NK-92 (cell line): ENCODE data around the gene NETO1.

Source experiments
- DNase-seq: peaks from one replicate; lab custom pipeline; 2025; ENCODE audit not compliant: unreplicated experiment; lab: John Stamatoyannopoulos, UW

The NETO1 gene, protein sequence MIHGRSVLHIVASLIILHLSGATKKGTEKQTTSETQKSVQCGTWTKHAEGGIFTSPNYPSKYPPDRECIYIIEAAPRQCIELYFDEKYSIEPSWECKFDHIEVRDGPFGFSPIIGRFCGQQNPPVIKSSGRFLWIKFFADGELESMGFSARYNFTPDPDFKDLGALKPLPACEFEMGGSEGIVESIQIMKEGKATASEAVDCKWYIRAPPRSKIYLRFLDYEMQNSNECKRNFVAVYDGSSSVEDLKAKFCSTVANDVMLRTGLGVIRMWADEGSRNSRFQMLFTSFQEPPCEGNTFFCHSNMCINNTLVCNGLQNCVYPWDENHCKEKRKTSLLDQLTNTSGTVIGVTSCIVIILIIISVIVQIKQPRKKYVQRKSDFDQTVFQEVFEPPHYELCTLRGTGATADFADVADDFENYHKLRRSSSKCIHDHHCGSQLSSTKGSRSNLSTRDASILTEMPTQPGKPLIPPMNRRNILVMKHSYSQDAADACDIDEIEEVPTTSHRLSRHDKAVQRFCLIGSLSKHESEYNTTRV

GRCh38 chr18:72867746-72868584 is at the start of gene NETO1:
Gene NETO1 (minus strand): TSS chr18:72867987. CDS start chr18:72867291, 696 bp downstream.
- no peak for DNase-seq

- no peak for DNase-seq
Observed at GRCh38 chr18:72910045-72910444, 42.3 kb upstream of the NETO1 start.

DNA sequence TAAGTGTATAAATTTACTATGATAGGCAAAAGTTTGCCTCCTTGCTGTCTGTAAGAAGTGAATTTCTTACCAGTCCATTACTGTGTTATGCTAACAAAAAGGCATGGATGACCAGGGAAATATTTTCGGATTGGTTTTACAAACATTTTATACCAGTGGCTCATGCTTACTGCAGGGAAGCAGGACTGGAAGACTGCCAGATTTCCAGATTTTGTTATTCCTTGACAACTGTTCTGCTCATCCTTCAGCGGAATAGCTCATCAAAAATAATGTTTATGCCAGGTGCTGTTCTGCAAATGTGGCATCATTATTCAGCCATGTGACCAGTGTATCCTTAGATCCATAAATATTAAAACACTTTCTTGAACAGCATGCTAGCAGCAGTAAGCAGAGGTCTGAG is 40.4 kb upstream of the NETO1 start:
- DNase-seq: no peak

DNA sequence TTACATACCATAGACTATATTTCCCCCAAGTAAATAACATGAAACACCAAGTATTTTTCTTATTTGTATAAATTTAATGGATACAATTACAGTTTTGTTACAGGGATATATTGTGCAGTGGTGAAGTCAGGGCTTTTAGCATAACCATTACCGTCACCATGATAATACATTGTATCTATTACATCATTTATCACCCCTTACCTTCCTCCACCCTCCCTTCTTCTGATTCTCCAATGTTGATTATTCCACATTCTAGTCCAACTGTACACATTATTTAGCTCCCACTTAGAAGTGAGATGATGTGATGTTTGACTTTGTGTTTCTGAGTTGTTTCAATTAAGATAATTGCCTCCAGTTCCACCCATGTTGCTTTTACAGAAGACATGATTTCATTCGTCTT is 35.2 kb upstream of the NETO1 start:
- no peak for DNase-seq

- no peak for DNase-seq
Observed at GRCh38 chr18:72899338-72899737, 31.6 kb upstream of the NETO1 start.

- DNase-seq: no peak
Observed at GRCh38 chr18:72898870-72899269, 31.1 kb upstream of the NETO1 start.

DNA sequence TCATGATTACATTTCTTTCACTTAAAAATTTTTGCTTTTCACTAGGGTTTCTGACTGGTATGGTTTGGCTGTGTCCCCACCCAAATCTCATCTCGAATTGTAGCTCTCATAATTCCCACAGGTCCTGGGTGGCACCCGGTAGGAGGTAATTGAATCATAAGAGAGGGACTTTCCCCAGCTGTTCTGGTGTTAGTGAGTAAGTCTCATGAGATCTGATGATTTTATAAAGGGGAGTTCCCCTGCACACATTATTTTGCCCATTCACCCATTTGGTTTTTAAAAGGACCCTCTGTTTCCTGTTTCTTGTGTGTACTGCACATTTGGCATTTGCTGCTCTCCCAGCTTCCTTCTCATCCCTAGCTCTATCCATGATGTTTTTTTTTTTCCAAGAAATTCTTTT is 27.8 kb upstream of the NETO1 start:
- DNase-seq: no peak

DNA sequence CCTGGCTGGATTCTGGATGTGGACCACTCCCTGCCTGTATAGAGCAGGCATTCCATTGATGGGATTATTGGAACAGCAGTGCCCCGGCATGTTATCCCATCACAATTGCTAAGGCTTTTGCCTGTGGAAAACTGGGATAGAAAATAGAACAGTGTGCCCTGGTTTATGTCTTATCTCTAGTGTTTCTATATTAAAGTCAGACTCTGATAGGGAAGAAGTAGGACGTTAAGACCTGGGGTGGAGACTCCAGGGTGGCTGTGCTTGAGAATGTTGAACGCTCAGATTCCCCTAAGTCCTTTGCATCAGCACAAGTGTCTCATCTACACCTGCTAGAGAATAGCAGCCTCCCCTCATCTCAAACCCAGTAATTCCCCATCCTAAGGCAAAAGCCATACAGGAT is 10.8 kb upstream of the NETO1 start:
- DNase-seq: no peak

- no peak for DNase-seq
Observed at GRCh38 chr18:72878143-72878542, 10.4 kb upstream of the NETO1 start.

GRCh38 chr18:72871091-72871490 is 3.3 kb upstream of the NETO1 start:
- no peak for DNase-seq

DNA sequence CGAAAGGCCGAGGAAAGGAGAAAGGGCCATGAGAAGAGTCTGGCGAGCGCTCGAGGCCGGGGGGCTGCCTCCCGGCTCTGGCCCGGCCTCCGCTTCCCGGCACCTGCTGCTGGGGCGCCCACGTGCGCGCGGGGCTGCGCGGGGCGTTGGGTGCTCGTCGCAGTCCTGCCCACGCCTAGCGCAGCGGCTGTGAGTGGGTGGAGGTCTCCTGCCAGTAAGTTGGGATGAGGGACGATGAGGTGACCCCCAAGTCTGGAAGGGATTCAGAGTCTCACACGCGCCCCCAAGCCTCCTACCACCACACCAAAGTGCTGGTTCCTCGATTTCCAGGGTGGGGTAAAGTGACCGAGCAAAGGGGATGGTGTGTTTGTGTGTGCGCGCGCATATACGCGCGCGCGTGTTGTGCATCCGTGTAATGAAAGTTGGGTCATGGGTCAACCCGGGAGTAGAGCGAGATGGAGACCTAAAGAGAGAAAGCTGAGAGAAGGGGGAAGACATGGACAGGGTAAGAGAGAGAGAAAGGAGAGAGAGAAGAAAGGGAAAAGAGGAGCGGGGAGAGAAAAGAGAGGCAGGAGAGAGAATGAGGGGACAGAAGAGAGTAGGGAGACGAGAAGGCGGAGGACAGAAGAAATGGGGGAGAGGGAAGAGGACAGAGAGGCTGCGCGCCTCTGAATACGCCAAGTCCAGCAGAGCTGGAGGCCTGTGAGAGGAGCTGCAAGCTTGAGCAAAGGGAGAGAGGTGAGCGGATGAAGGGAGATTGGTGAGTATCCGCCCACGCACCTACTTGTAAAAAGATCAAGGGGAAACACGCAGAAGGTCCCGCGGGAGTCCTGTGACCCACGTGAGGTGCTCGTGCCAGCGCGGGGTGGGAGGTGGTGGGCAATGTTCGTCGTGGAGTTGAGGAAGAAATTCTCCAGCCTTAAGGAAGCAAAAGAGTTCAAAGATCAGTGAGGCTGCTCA is 1.7 kb upstream of the NETO1 start:
- no peak for DNase-seq

DNA sequence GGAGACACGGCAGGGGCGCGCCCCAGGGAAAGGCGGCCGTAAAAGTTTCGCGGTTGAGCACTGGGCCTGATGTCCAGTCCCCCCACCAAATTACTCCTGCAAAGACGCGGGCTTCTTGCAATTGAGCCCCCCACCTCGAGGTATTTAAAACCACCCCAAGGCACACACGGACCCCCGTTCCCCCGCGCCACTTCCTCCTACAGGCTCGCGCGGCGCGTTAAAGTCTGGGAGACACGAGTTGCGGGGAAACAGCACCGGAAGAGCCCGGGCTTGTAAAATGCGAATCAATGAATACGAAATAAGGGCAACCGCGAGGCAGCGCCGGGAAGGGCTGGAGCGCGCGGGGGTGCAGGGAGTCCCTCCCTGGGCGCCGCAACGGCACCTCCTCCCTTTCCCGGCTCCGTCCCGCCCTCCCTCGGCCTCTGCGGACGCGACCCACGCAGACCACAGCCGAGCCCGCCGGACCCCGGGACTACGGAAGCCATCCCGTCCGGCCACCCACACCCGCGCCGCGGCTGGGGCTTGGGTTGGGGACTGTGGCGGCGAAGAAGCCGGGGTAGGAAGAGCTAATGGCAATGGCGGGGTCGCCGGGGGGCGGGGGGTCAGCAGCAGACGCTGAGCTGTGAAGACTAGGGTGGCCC is 918 bp upstream of the NETO1 start:
- DNase-seq: no peak

DNA sequence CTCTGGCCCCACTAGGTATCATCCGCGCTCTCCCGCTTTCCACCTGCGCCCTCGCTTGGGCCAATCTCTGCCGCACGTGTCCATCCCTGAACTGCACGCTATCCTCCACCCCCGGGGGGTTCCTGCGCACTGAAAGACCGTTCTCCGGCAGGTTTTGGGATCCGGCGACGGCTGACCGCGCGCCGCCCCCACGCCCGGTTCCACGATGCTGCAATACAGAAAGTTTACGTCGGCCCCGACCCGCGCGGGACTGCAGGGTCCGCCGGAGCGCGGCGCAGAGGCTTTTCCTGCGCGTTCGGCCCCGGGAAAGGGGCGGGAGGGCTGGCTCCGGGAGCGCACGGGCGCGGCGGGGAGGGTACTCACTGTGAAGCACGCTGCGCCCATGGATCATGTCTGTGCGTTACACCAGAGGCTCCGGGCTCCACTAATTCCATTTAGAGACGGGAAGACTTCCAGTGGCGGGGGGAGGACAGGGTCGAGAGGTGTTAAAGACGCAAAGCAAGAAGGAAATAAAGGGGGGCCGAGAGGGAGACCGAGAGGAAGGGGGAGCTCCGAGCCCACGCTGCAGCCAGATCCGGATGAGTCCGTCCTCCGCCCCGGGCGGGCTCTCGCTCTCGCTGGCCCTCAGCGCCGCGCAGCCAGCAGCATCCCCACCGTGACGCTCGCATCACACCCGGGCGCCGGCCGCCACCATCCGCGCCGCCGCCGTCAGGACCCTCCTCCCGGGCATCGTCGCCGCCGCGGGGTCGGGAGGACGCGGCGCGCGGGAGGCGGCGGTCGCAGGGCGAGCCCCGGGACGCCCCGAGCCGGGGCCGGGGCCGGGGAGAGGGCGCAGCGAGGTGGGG is 664 bp downstream of the NETO1 start:
- DNase-seq: no peak

DNA sequence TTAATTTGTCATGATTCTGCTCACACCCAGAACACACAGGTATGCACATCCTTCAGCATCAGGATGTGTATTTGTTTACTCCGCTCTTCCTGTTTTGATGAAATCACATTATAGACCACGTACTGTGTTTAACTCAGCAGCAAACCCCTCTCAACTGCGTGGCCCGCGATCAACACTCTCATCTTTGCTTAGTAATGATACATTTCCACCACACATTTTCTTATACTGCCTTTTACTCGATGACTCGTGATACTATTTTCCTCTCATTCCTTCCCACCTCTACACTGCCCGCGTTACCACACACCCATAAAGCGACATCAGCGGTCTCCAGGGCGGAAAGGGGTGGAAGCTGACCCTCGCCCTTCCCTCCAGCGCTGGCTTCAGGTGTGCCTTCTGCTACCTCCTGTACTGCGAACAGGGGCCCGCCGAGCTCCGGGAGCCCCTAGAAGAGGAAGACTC is 1.3 kb downstream of the NETO1 start:
- DNase-seq: no peak

GRCh38 chr18:72863754-72864153 is 4.0 kb downstream of the NETO1 start:
- no peak for DNase-seq

- no peak for DNase-seq
Observed at GRCh38 chr18:72859088-72859487, 8.7 kb downstream of the NETO1 start.

DNA sequence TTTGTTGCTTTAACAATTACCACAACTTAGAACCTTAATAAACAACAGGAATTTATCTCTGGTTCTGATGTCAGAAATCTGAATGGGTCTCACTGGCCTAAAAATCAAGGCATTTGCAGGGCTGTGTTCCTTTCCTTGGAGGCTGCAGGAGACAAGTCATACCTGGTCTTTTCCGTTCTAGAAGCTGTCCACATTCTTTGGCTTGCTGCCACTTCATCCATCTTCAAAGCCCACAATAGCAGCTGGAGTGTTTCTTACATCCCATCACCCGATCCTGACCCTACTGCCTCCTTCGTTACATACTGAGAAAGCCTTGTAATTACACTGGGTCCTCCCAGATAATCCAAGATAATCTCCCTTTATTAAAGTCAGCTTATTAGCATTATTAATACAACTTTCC is 18.1 kb downstream of the NETO1 start:
- no peak for DNase-seq

GRCh38 chr18:72848503-72849237 is 19.1 kb downstream of the NETO1 start:
- no peak for DNase-seq

- no peak for DNase-seq
Observed at GRCh38 chr18:72847771-72848170, 20.0 kb downstream of the NETO1 start.
